ENCODE results near the gene EML4. TPM values are rescaled to one million over a fixed set of nuclear protein-coding genes. Genes with fewer than 3 reads are reported as not detected.

The EML4 gene
- total RNA-seq, 2 experiments from 2014 or later: 37.1 to 43.2 TPM

- H3K9me2 ChIP-seq (ENCODE audit: insufficient read depth, low read length): no peaks in the 10 kb centered on the region
- TF ChIP-seq EZH2phosphoT487 (IDR thresholded peaks at IDR 0.05; ENCODE audit: borderline replicate concordance, low read depth, low read length): no peak
- TF ChIP-seq CTCF (conservative IDR thresholded peaks at IDR 0.05; ENCODE audit: low read length): no peak
- H3K4me3 ChIP-seq (ENCODE audit: low read depth, low read length, poor library complexity, severe bottlenecking): no peak overlapping the region
- no TSS peak for BruUV-seq (replicated peaks)
- DNase-seq (ENCODE audit: low spot score): no peak
- H2AFZ ChIP-seq (ENCODE audit: low read length): no peak overlapping the region
- no peak overlapping the region for H3K4me2 ChIP-seq (ENCODE audit: low read length)
- no peak overlapping the region for H3K27ac ChIP-seq (ENCODE audit: low read depth, low read length, poor library complexity, severe bottlenecking)
- H3K4me1 ChIP-seq (ENCODE audit: insufficient read depth, low read length, poor library complexity, severe bottlenecking): no peaks in the 10 kb centered on the region
- CTCF ChIA-PET (ENCODE audit: unreplicated experiment): no interaction called here
- H3K79me2 ChIP-seq (ENCODE audit: insufficient read depth, low read depth, low read length): 0 out of 2 replicates have a peak, but pooled peaks cover 5% of the 10 kb centered on the region
- intact Hi-C loops (cut with micrococcal nuclease; ENCODE audit: unreplicated experiment): no loop called here
- POLR2A ChIA-PET: interaction anchor here (1.7 kb wide), 1 partner anchor 19 kb away, joined by 4 read pairs; no protein-coding TSS in a partner anchor
- no peaks in the 10 kb centered on the region for H3K9me3 ChIP-seq (ENCODE audit: low read length)
- no peaks in the 10 kb centered on the region for H3K36me3 ChIP-seq (ENCODE audit: insufficient read depth, low read length)
- peaks cover 4% of the 10 kb centered on the region; the same call in 1 of the 2 replicates for H4K20me1 ChIP-seq (ENCODE audit: insufficient read depth, low read length)
Measured at GRCh38 chr2:42227491-42227890, 58.3 kb downstream of the EML4 start.

DNA sequence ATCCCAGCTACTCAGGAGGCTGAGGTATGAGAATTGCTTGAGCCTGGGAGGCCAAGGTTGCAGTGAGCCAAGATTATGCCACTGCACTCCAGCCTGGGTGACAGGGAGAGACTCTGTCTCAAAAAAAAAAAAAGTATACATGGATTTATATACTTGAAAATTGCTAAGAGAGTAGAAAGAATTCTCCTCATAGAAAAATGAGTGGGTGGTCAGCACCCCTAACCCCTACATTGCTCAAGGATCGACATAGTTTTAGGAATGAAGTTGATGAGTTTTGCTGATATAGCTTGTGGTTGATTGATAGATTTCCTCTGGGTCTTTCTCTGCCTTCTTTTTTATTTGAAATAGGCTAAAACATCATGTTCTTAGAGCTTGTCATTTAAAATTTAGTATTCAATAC, 58.9 kb downstream of the EML4 start:
- Histone ChIP-seq H3K4me3 (ENCODE audit: low read depth, low read length, poor library complexity, severe bottlenecking) (no peak overlapping the region), H3K79me2 (ENCODE audit: insufficient read depth, low read depth, low read length) (0 out of 2 replicates have a peak, but pooled peaks cover 5% of the 10 kb centered on the region), H3K9me2 (ENCODE audit: insufficient read depth, low read length) (no peaks in the 10 kb centered on the region), H2AFZ (ENCODE audit: low read length) (no peak overlapping the region), H3K36me3 (ENCODE audit: insufficient read depth, low read length) (no peaks in the 10 kb centered on the region), H3K4me1 (ENCODE audit: insufficient read depth, low read length, poor library complexity, severe bottlenecking) (no peaks in the 10 kb centered on the region), H3K4me2 (ENCODE audit: low read length) (no peak overlapping the region), H3K27ac (ENCODE audit: low read depth, low read length, poor library complexity, severe bottlenecking) (no peak overlapping the region), H3K9me3 (ENCODE audit: low read length) (no peaks in the 10 kb centered on the region), H4K20me1 (ENCODE audit: insufficient read depth, low read length) (peaks cover 4% of the 10 kb centered on the region; the same call in 1 of the 2 replicates)
- BruUV-seq (replicated peaks): no TSS peak
- ChIA-PET CTCF (ENCODE audit: unreplicated experiment) (interaction anchor here (0.9 kb wide), 1 partner anchor 38 kb away, joined by 3 read pairs; no protein-coding TSS in a partner anchor), POLR2A (interaction anchor here (1.0 to 1.9 kb wide), 5 partner anchors 10 to 217 kb away, joined by 3 to 5 read pairs (median 4); no protein-coding TSS in a partner anchor)
- no peak for TF ChIP-seq EZH2phosphoT487 (IDR thresholded peaks at IDR 0.05; ENCODE audit: borderline replicate concordance, low read depth, low read length)
- TF ChIP-seq CTCF (conservative IDR thresholded peaks at IDR 0.05; ENCODE audit: low read length): no peak
- no peak for DNase-seq (ENCODE audit: low spot score)
- intact Hi-C loops (cut with micrococcal nuclease; ENCODE audit: unreplicated experiment): no loop called here

DNA sequence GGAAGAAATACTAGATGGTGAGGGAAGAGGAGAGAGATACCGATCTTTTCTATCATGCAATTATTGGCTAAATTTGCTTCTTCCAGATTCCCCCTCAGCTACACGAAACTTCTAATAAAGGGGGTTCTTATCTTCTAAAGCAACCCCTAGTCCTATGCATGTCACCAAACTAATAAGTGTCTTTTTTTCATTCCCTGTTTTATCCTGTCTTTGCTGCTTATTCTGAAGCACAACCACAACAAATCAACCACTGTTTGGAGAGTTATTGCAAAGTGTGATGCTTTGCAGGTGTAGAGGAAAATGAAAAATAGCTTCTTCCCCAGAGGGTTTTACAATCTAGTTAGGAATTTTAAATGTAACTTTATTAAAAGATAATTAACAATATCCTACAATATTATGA, 60.8 kb downstream of the EML4 start:
- Histone ChIP-seq H3K79me2 (ENCODE audit: insufficient read depth, low read depth, low read length) (0 out of 2 replicates have a peak, but pooled peaks cover 5% of the 10 kb centered on the region), H3K27ac (ENCODE audit: low read depth, low read length, poor library complexity, severe bottlenecking) (no peak overlapping the region), H3K4me1 (ENCODE audit: insufficient read depth, low read length, poor library complexity, severe bottlenecking) (no peaks in the 10 kb centered on the region), H3K9me3 (ENCODE audit: low read length) (no peaks in the 10 kb centered on the region), H3K9me2 (ENCODE audit: insufficient read depth, low read length) (no peaks in the 10 kb centered on the region), H3K4me2 (ENCODE audit: low read length) (no peak overlapping the region), H2AFZ (ENCODE audit: low read length) (no peak overlapping the region), H4K20me1 (ENCODE audit: insufficient read depth, low read length) (peaks cover 4% of the 10 kb centered on the region; the same call in 1 of the 2 replicates), H3K4me3 (ENCODE audit: low read depth, low read length, poor library complexity, severe bottlenecking) (no peak overlapping the region), H3K36me3 (ENCODE audit: insufficient read depth, low read length) (no peaks in the 10 kb centered on the region)
- intact Hi-C loops (cut with micrococcal nuclease; ENCODE audit: unreplicated experiment): no loop called here
- no peak for DNase-seq (ENCODE audit: low spot score)
- ChIA-PET CTCF (ENCODE audit: unreplicated experiment) (no interaction called here), POLR2A (interaction anchor here (0.5 to 1.9 kb wide), 6 partner anchors 9 to 628 kb away, joined by 3 to 5 read pairs (median 4); no protein-coding TSS in a partner anchor)
- no peak for TF ChIP-seq EZH2phosphoT487 (IDR thresholded peaks at IDR 0.05; ENCODE audit: borderline replicate concordance, low read depth, low read length)
- TF ChIP-seq CTCF (conservative IDR thresholded peaks at IDR 0.05; ENCODE audit: low read length): no peak
- no TSS peak for BruUV-seq (replicated peaks)
